Mucosa of descending colon (tissue), 3 donors: ENCODE results near the gene SH3RF3. TPM values are rescaled to one million over a fixed set of nuclear protein-coding genes. Genes with fewer than 3 reads are reported as not detected.

Experiments used
- ATAC-seq: fragments of 200-7000 bp; cut with Tn5 transposase; one replicate; pipeline ENCODE4 v1.9.1; 2020; ENCODE audit warnings: mild to moderate bottlenecking, moderate library complexity
- DNase-seq, 3 donors: peaks; one replicate each; pipeline ENCODE4 v3.0.0-alpha.2; 2020
- H3K36me3 ChIP-seq: fragments of 200-600 bp; one replicate; pipeline ENCODE4 v1.8.0; 2021; ENCODE audit warnings: low read depth, mild to moderate bottlenecking
- H3K4me1 ChIP-seq: fragments of 200-600 bp; one replicate; pipeline ENCODE4 v1.8.0; 2021; ENCODE audit warnings: low read depth, mild to moderate bottlenecking
- H3K4me3 ChIP-seq: fragments of 200-600 bp; one replicate; pipeline ENCODE4 v1.8.0; 2021; ENCODE audit warnings: mild to moderate bottlenecking
- H3K9me3 ChIP-seq: fragments of 200-600 bp; one replicate; pipeline ENCODE4 v1.8.0; 2021; ENCODE audit warnings: mild to moderate bottlenecking
- CTCF ChIP-seq: fragments of 200-600 bp; IDR thresholded peaks from one replicate; pipeline ENCODE4 v1.8.0; 2022; ENCODE audit warnings: antibody characterized with exemption, mild to moderate bottlenecking
- intact Hi-C, 2 donors: fragments of 100-400 bp; cut with DNase I in 1 of 2; cut with micrococcal nuclease in 1 of 2; formaldehyde crosslinking; loops; one replicate each; pipeline versions ENCODE4 v1.11.0 to v1.11.1; 2022; cut with DNase I, micrococcal nuclease
- total RNA-seq, 3 donors: library from RNA; stranded (reverse); fragmentation: NEBNext Ultra II Directional in 2 of 3; extraction: Animal tissue kit (Norgen Biotek cat#: 25700) in 2 of 3; gene quantifications; one replicate each; pipeline versions ENCODE4 v1.2.1 to v1.2.4, GENCODE V29; 2021 to 2023
- donor health status: DM: no; HTN: no; CAD: no; lungs with moderate emphysema.
- donor health status: DM: no; HTN: no; CAD: no.
- donor health status: DM: no; HTN: yes; CAD: no.

The SH3RF3 gene
- total RNA-seq, 3 donors from 2014 or later: 1.9 to 3.7 (median 3.0) TPM

- DNase-seq (no peak), ATAC-seq (no peak)
- intact Hi-C loops: no loop called here
- Histone ChIP-seq H3K4me3 (no peak overlapping the region), H3K36me3 (no peaks in the 10 kb centered on the region), H3K4me1 (no peaks in the 10 kb centered on the region), H3K9me3 (no peaks in the 10 kb centered on the region)
- no peak for TF ChIP-seq CTCF
These were observed 165.5 kb downstream of the SH3RF3 start for GRCh38 chr2:109294523-109294922.

GRCh38 chr2:109295070-109295780 lies 166.2 kb downstream of the SH3RF3 start:
- TF ChIP-seq CTCF: no peak
- H3K4me3 ChIP-seq: no peak overlapping the region
- DNase-seq: no peak
- no peaks in the 10 kb centered on the region for H3K36me3 ChIP-seq
- H3K9me3 ChIP-seq: no peaks in the 10 kb centered on the region
- no peaks in the 10 kb centered on the region for H3K4me1 ChIP-seq
- ATAC-seq: no peak
- intact Hi-C loops: no loop called here

- intact Hi-C loops: no loop called here
- Histone ChIP-seq H3K4me1 (no peaks in the 10 kb centered on the region), H3K4me3 (no peak overlapping the region), H3K9me3 (no peaks in the 10 kb centered on the region), H3K36me3 (no peaks in the 10 kb centered on the region)
- ATAC-seq (no peak), DNase-seq (no peak)
- no peak for TF ChIP-seq CTCF
These were observed 166.7 kb downstream of the SH3RF3 start for GRCh38 chr2:109295781-109296117.

GRCh38 chr2:109297566-109298490 lies 168.8 kb downstream of the SH3RF3 start:
- H3K9me3 ChIP-seq: no peaks in the 10 kb centered on the region
- H3K36me3 ChIP-seq: no peaks in the 10 kb centered on the region
- no peak overlapping the region for H3K4me3 ChIP-seq
- intact Hi-C loops: no loop called here
- DNase-seq: no peak
- H3K4me1 ChIP-seq: no peaks in the 10 kb centered on the region
- no peak for ATAC-seq
- TF ChIP-seq CTCF: no peak

GRCh38 chr2:109298851-109299250 lies 169.8 kb downstream of the SH3RF3 start:
- DNase-seq (no peak), ATAC-seq (no peak)
- Histone ChIP-seq H3K9me3 (no peaks in the 10 kb centered on the region), H3K4me3 (no peak overlapping the region), H3K4me1 (no peaks in the 10 kb centered on the region), H3K36me3 (no peaks in the 10 kb centered on the region)
- intact Hi-C loops: no loop called here
- TF ChIP-seq CTCF: no peak
